Progenitor cell of endocrine pancreas (in vitro differentiated cells): Measurements from ENCODE around the gene TRIM2. TPM values are rescaled to one million over a fixed set of nuclear protein-coding genes. Genes with fewer than 3 reads are reported as not detected.

Experiments used
- DNase-seq: peaks from one replicate; pipeline ENCODE4 v3.0.0; 2021; ENCODE audit warnings: low spot score; ENCODE audit not compliant: unreplicated experiment
- H3K27ac Mint-ChIP-seq: 2 replicates; pipeline ENCODE4 v1.8.0; 2021; ENCODE audit warnings: mild to moderate bottlenecking, moderate library complexity, mixed read lengths
- H3K27me3 Mint-ChIP-seq: 2 replicates; pipeline ENCODE4 v1.8.0; 2021; ENCODE audit warnings: mixed read lengths
- H3K36me3 Mint-ChIP-seq: 2 replicates; pipeline ENCODE4 v1.8.0; 2022; ENCODE audit warnings: mixed read lengths; ENCODE audit not compliant: insufficient read depth
- H3K4me1 Mint-ChIP-seq: 2 replicates; pipeline ENCODE4 v1.8.0; 2021; ENCODE audit warnings: low read depth, mixed read lengths
- H3K4me3 Mint-ChIP-seq: 2 replicates; pipeline ENCODE4 v1.8.0; 2021; ENCODE audit warnings: low read depth, mild to moderate bottlenecking, moderate library complexity, mixed read lengths
- H3K9me3 Mint-ChIP-seq: 2 replicates; pipeline ENCODE4 v1.8.0; 2021; ENCODE audit warnings: low read depth, mixed read lengths
- total RNA-seq: library from RNA; stranded (reverse); gene quantifications from 2 replicates; pipeline ENCODE4 v1.2.1, GENCODE V29; 2021
- TF ChIP-seq, protein P1 (sequence below): fragments of 200-600 bp; sonication (generic); IDR thresholded peaks from one replicate; pipeline ENCODE4 v1.5.0; 2021; ENCODE audit warnings: antibody characterized with exemption, mild to moderate bottlenecking; ENCODE audit not compliant: unreplicated experiment

The TRIM2 gene
- total RNA-seq, 1 donor from 2014 or later = 59.6 TPM

DNA sequence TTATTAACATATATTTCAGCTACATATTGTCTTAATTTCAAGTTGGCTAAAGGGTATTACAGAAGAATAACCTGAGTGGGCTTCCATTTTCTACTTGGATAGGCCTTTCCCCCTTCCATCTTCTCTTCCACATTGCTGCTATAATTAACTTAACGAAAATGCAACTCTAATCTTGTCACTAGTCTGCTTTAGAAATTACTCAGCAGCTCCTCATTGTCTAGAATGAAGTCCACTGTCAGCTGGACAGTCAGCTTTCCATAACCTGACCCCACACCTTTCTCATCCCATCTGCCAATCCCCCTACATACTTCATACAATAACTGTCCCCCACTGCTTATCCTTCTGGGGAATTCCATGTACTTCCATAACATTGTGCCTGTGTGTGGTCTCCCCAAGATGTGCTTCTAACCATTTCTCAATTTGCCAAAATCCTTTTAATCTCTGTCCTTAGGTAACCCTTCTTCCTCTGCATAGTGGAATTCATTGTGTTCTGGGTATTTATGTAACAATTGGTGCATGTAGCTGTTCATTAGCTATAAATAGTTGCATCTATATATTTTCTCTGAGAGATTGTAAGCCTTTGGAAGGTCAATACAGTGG lies 145.1 kb downstream of the TRIM2 start:
- H3K27ac Mint-ChIP-seq = no peak overlapping the region
- H3K4me1 Mint-ChIP-seq = peaks cover 22% of the 10 kb centered on the region
- no peak for DNase-seq
- no peaks in the 10 kb centered on the region for H3K36me3 Mint-ChIP-seq
- H3K27me3 Mint-ChIP-seq = peaks cover 8% of the 10 kb centered on the region
- H3K4me3 Mint-ChIP-seq = no peak overlapping the region
- TF ChIP-seq, protein P1, sequence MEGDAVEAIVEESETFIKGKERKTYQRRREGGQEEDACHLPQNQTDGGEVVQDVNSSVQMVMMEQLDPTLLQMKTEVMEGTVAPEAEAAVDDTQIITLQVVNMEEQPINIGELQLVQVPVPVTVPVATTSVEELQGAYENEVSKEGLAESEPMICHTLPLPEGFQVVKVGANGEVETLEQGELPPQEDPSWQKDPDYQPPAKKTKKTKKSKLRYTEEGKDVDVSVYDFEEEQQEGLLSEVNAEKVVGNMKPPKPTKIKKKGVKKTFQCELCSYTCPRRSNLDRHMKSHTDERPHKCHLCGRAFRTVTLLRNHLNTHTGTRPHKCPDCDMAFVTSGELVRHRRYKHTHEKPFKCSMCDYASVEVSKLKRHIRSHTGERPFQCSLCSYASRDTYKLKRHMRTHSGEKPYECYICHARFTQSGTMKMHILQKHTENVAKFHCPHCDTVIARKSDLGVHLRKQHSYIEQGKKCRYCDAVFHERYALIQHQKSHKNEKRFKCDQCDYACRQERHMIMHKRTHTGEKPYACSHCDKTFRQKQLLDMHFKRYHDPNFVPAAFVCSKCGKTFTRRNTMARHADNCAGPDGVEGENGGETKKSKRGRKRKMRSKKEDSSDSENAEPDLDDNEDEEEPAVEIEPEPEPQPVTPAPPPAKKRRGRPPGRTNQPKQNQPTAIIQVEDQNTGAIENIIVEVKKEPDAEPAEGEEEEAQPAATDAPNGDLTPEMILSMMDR = no peak
- no peaks in the 10 kb centered on the region for H3K9me3 Mint-ChIP-seq

DNA sequence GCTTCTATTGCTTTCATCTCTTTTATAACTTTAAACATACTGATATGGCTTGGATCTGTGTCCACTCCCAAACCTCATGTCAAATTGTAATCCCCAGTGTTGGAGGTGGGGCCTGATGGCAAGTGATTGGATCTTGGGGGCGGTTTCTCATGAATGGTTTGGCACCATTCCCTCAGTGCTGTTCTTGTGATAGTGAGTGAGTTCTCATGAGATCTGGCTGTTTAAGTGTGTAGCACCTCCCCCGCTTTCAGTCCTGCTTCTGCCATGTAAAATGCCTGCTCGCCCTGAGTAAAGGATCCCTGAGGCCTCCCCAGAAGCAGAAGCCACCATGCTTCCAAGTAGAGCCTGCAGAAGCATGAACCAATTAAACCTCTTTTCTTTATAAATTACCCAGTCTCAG lies 157.9 kb downstream of the TRIM2 start:
- H3K4me1 Mint-ChIP-seq = no peaks in the 10 kb centered on the region
- peaks cover 8% of the 10 kb centered on the region for H3K36me3 Mint-ChIP-seq
- no peak overlapping the region for H3K27ac Mint-ChIP-seq
- TF ChIP-seq, protein P1 = no peak
- H3K4me3 Mint-ChIP-seq = no peak overlapping the region
- H3K27me3 Mint-ChIP-seq = no peaks in the 10 kb centered on the region
- peaks cover 3% of the 10 kb centered on the region for H3K9me3 Mint-ChIP-seq
- DNase-seq = no peak

DNA sequence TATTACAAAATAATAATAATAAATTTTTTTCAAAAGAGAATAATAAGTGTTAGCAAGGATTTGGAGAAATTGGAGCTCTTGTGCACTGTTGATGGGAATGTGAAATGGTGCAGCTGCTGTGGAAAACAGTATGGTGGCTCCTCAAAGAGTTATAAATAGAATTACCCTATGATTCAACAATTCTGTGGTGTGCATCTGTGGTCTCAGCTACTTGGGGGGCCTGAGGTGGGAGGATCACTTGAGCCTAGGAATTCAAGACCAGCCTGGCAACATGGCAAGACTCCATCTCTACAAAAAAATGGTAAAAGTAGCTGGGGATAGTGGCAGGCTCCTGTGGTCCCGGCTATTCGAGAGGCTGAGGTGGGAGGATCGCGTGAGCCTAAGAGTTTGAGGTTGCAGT lies 159.8 kb downstream of the TRIM2 start:
- no peaks in the 10 kb centered on the region for H3K4me1 Mint-ChIP-seq
- TF ChIP-seq, protein P1 = no peak
- H3K27ac Mint-ChIP-seq = no peak overlapping the region
- H3K27me3 Mint-ChIP-seq = no peaks in the 10 kb centered on the region
- H3K9me3 Mint-ChIP-seq = peaks cover 3% of the 10 kb centered on the region
- no peak overlapping the region for H3K4me3 Mint-ChIP-seq
- H3K36me3 Mint-ChIP-seq = peaks cover 9% of the 10 kb centered on the region
- no peak for DNase-seq

DNA sequence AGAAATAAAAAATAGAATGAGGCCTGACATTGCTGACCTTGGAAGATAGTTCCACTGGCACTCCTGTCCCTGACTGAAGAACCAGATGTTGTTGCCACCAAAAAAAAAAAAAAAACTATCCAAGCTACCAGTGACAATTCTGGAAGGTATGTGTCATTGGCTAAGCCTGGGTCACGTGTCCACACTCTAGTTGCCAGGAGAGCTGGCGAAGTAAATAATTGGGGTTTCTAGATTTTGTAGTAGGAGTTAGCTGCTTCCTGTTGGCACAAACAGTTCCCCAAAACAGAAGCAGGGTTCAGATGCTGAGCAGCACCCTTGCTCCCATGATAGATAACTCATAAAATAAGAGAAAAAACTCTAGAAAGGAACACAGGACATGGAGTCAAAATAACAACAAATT lies 160.8 kb downstream of the TRIM2 start:
- Mint-ChIP-seq H3K27ac (no peak overlapping the region), H3K36me3 (peaks cover 9% of the 10 kb centered on the region), H3K27me3 (no peaks in the 10 kb centered on the region), H3K4me1 (no peaks in the 10 kb centered on the region), H3K9me3 (peaks cover 3% of the 10 kb centered on the region), H3K4me3 (no peak overlapping the region)
- DNase-seq = no peak
- TF ChIP-seq, protein P1 = no peak

DNA sequence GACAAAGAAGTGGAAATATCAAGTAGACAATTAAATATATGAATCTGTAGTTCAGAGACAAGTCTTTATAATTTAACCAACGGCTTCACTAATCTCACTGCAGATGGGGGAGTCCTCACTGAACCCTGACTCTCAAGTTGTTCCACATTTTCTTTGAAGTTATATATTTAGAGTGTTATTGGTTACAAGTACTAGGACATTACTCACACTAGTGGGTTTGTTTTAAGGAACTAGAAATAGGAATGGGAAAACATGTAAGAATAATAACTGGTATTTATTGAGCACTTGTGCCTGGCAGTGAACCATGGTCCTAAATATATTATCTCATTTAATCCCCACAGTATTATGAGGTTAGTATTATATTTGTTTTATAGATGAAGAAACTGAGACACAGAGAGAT lies 162.2 kb downstream of the TRIM2 start:
- Mint-ChIP-seq H3K27ac (no peak overlapping the region), H3K27me3 (no peaks in the 10 kb centered on the region), H3K4me1 (no peaks in the 10 kb centered on the region), H3K9me3 (peaks cover 3% of the 10 kb centered on the region), H3K4me3 (no peak overlapping the region), H3K36me3 (peaks cover 17% of the 10 kb centered on the region)
- TF ChIP-seq, protein P1 = no peak
- no peak for DNase-seq
